Measurements from ENCODE around the gene EFL1. TPM values are rescaled to one million over a fixed set of nuclear protein-coding genes. Genes with fewer than 3 reads are reported as not detected.

EFL1 gene
- total RNA-seq, 2 donors from 2014 or later, result 42.0 to 59.1 TPM

DNA sequence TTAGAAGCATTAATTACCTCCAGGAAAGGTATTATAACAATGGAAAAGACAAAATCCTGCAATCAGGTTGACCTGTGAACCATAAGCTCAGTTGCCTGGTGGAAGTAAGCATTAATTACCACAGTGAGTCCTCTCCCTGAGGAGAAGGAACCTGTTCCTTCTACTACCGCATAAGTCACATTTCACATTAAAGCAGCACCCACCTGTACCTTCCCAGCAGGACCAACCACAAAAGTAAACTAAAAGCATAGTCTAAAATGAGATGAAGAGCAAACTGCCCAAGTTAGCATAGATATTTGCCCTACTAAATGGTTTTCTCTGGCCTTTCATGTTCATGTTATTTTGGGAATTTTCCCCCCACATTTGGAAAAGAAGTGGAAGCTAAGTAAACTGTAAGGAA is 78.2 kb downstream of the EFL1 start:
- H3K9me3 Mint-ChIP-seq, result no peaks in the 10 kb centered on the region
- peaks cover 16% of the 10 kb centered on the region for H3K36me3 ChIP-seq (ENCODE audit: control insufficient read depth, insufficient read depth, low read length)
- no peak overlapping the region for H3K9ac ChIP-seq (ENCODE audit: extremely low read depth, low read length, poor library complexity, severe bottlenecking)
- H3K27me3 ChIP-seq (ENCODE audit: control insufficient read depth, insufficient read depth, low read length, poor library complexity, severe bottlenecking), result no peaks in the 10 kb centered on the region
- peaks cover 24% of the 10 kb centered on the region for H3K4me1 Mint-ChIP-seq
- H3K4me3 Mint-ChIP-seq, result no peak overlapping the region
- DNase-seq, result no peak
- no peaks in the 10 kb centered on the region for H3K27me3 Mint-ChIP-seq (ENCODE audit: insufficient read depth)
- no peak overlapping the region for H3K27ac Mint-ChIP-seq
- no peak overlapping the region for H3K4me3 ChIP-seq (ENCODE audit: low read length)
- no peak overlapping the region for H3K27ac ChIP-seq (ENCODE audit: low read depth, low read length)
- H3K4me1 ChIP-seq (ENCODE audit: control insufficient read depth, insufficient read depth, low read length), result no peaks in the 10 kb centered on the region
- WGBS, 2 experiments (ENCODE audit: insufficient coverage in 1 of 2, insufficient read length in 1 of 2), result 83 to 93% methylated on average over 1 of the region's 1 CpG
- peaks cover 4% of the 10 kb centered on the region for H3K36me3 Mint-ChIP-seq (ENCODE audit: low read depth)
- H3K9me3 ChIP-seq (ENCODE audit: control insufficient read depth, low read length), result no peaks in the 10 kb centered on the region
- TF ChIP-seq CTCF (conservative IDR thresholded peaks at IDR 0.05), result no peak

DNA sequence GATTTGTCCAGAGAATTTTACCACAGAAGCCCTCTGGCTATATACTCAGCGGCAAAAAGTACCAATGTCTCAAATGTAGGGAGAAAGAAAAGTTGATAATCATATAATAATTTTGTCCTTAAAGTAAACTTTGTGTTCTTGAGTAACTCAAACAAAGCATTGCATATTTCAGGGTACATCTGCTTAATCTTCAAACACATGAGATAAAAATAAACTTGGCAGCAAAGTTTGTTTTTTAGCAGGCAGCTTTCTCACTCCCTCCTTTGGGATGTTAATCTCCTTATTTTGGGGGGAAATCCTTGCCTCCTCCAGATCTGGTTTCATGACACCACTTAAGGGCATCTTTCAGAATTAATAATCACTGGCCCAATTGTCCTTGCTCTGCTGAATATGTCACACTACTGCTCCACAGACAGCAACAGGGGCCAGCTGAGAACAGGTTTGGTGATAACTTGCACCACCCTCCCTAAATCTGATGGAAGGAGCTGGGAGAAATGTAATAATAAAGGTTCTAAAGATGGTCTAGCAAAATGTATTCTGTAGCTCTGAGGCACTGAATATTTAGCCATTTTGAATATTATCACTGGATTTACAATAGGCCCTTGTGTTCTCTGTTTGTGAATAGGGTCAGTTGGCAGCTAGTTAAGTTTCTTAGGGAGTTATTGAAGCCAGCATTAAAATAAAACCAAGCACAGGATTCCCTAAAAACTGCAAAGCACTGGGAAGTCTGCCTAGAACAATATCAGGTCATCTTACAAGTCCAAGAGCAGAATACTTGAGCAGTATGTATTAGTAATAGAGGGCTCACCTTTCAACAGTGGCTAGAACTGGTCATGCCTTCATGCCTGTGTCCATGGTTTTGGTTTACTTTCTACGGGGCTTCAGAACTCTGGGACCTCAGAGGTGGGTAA is 79.2 kb downstream of the EFL1 start:
- Histone ChIP-seq H3K36me3 (ENCODE audit: control insufficient read depth, insufficient read depth, low read length) (peaks cover 15% of the 10 kb centered on the region), H3K9ac (ENCODE audit: extremely low read depth, low read length, poor library complexity, severe bottlenecking) (no peak overlapping the region), H3K27me3 (ENCODE audit: control insufficient read depth, insufficient read depth, low read length, poor library complexity, severe bottlenecking) (no peaks in the 10 kb centered on the region), H3K4me3 (ENCODE audit: low read length) (no peak overlapping the region), H3K27ac (ENCODE audit: low read depth, low read length) (no peak overlapping the region), H3K4me1 (ENCODE audit: control insufficient read depth, insufficient read depth, low read length) (peaks cover 2% of the 10 kb centered on the region), H3K9me3 (ENCODE audit: control insufficient read depth, low read length) (no peaks in the 10 kb centered on the region)
- H3K27me3 Mint-ChIP-seq (ENCODE audit: insufficient read depth), result no peaks in the 10 kb centered on the region
- H3K9me3 Mint-ChIP-seq, result no peaks in the 10 kb centered on the region
- H3K4me3 Mint-ChIP-seq, result no peak overlapping the region
- H3K4me1 Mint-ChIP-seq, result peaks cover 21% of the 10 kb centered on the region
- no peak for TF ChIP-seq CTCF (conservative IDR thresholded peaks at IDR 0.05)
- no peak for DNase-seq
- peaks cover 4% of the 10 kb centered on the region for H3K36me3 Mint-ChIP-seq (ENCODE audit: low read depth)
- 100% methylated on average over 1 of the region's 2 CpGs; no CpG with 5 or more reads in 1 of the 2 experiments for WGBS, 2 experiments (ENCODE audit: insufficient coverage in 1 of 2, insufficient read length in 1 of 2)
- H3K27ac Mint-ChIP-seq, result peak overlapping the region; percentile 30

DNA sequence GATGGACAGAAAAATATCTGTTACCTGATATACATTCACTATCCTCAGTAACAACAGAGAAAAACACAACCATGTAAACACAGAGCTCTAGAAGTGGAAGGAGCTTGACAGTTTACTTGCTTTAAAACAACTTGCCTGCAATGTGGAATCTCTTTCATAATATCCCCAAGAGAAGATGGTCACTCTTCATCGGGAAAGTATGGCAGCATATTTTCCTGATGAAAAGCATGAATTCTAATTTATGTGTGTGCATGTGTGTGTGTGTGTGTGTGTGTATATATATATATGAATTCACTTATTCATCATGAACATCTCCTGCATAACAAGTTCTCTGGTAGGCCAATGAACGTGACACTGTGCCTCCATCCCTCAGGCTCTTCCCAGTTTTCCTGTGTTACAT is 81.2 kb downstream of the EFL1 start:
- no peaks in the 10 kb centered on the region for H3K27me3 Mint-ChIP-seq (ENCODE audit: insufficient read depth)
- no peak for DNase-seq
- H3K4me3 ChIP-seq (ENCODE audit: low read length), result no peak overlapping the region
- peaks cover 19% of the 10 kb centered on the region for H3K4me1 Mint-ChIP-seq
- peaks cover 22% of the 10 kb centered on the region for H3K36me3 ChIP-seq (ENCODE audit: control insufficient read depth, insufficient read depth, low read length)
- H3K9me3 ChIP-seq (ENCODE audit: control insufficient read depth, low read length), result no peaks in the 10 kb centered on the region
- no peak overlapping the region for H3K9ac ChIP-seq (ENCODE audit: extremely low read depth, low read length, poor library complexity, severe bottlenecking)
- no peak overlapping the region for H3K27ac Mint-ChIP-seq
- H3K36me3 Mint-ChIP-seq (ENCODE audit: low read depth), result peaks cover 4% of the 10 kb centered on the region
- WGBS, 2 experiments (ENCODE audit: insufficient coverage in 1 of 2, insufficient read length in 1 of 2), result 71 to 98% methylated on average over 1 to 2 of the region's 2 CpGs
- no peaks in the 10 kb centered on the region for H3K9me3 Mint-ChIP-seq
- H3K27ac ChIP-seq (ENCODE audit: low read depth, low read length), result no peak overlapping the region
- no peak for TF ChIP-seq CTCF (conservative IDR thresholded peaks at IDR 0.05)
- H3K4me1 ChIP-seq (ENCODE audit: control insufficient read depth, insufficient read depth, low read length), result peaks cover 6% of the 10 kb centered on the region
- H3K4me3 Mint-ChIP-seq, result no peak overlapping the region
- H3K27me3 ChIP-seq (ENCODE audit: control insufficient read depth, insufficient read depth, low read length, poor library complexity, severe bottlenecking), result no peaks in the 10 kb centered on the region
